ENCODE results near the gene OSBPL5.

The OSBPL5 gene

DNA sequence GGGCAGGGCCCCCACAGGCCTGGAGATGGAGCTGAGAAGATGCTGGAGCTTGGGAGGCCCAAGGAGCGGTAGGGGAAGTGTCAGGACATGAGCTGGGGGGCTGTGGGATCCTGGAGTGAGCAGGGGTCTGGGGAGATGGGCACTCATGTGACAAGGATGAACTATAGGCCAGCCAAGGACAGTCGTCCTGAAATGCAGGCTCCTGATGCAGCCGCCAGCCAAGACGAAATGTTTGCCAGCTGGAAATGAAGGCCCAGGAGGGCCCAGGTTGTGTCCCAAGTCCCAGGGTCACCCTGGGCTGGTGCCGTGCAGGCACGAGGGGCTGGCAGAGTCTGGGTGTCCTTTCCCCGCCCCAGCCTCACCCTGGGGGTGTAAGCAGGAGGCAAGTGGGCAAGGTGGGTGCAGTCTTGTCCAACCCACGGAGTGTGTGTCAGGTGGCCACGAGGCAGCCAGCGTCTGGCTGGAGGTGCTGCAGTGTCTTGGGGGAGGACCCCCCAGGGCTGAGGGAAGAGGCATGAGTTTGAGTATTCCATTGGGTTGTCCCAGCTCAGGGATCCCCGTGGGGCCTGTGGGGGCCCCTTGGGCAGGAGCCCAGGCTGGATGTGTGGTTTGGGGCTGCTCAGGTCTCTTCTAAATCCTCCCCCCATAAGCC is 32.1 kb upstream of the OSBPL5 start:
- no peak for DNase-seq (ENCODE audit: low read depth in 2 of 2)

DNA sequence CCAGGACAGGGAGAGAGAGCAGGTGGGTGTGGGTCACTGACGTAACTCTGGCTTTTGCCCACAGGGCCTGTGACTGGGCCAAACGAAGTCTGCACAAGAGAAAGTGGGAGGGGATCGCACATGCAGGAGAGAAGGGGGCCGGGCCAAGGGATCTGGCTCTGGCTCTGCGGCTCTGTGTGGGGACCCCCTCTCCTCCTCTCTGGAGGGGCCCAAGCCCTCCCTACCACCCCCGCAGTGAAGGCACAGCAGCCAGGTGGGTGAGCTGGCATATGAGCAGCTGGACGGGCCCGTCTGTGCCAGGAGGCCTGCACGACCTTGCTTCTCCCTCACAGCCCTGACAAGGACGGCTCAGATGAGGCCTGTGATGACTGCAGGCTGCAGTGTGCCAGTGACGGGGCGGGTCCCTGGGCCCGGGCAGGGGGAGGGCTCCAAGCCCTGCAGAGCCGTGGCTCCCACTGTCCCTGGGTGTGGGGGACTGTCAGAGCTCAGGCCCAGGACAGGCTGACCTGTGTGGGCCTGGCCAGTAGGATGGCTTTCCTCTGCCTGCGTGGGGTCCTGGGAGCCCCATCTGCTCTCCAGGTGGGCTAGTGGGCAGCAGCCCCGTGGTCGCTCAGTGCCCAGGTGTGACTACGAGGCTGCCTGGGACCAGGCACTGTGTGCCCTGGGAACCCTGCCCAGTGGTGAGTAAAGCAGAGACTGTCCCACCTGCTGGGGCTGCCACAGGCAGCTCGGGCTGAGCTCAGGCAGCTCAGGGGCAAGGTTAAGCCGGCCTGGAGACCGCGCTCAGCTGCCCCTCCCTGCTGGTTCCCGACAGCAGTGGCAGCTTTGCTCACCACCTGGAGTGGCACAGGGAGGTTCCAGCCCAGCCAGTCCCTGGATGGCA is 31.3 kb upstream of the OSBPL5 start:
- DNase-seq (ENCODE audit: low read depth in 2 of 2), result no peak

DNA sequence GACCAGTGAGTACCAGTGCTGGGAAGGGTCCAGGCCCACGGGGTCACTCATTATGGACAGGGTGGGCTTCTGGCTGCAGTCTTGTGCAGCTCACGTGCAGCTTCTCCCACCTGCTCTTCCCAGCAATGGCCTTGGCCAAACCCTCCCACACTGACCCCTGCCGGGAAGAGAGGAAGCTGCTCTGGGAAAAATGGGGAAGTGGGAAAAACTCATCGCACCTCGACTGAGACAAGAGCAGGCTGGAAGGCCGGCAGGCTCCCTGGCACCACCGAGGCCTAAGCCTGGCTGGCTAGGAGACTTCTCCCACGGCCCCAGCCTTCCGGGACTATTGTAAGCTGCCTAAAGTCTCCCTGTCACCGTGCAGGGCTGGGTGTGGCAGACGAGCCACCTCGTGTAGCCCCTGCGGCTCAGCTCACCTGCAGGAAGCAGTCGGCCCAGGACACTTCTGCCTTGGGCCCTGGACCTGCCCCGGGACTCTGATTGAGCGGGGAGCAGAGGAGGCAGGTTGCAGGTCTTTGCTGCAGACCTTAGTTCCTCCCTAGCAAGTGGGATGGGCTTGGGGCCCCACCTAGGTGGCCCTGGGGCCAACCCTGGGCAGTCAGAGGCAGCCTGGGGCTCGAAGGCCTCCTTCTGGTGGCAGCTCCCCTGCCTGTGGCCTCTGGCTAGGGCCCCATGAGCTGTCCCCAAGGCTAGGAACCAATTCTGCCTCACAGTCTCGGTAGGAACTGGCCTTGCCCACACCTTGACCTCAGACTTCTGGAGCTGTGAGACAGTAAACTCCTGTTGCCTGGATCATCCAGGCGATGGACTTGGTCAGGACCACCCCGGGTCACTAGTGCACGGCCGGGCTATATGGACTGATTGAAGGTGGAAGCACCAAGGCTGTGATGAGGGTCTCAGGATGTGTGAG is 30.4 kb upstream of the OSBPL5 start:
- no peak for DNase-seq (ENCODE audit: low read depth in 2 of 2)

DNA sequence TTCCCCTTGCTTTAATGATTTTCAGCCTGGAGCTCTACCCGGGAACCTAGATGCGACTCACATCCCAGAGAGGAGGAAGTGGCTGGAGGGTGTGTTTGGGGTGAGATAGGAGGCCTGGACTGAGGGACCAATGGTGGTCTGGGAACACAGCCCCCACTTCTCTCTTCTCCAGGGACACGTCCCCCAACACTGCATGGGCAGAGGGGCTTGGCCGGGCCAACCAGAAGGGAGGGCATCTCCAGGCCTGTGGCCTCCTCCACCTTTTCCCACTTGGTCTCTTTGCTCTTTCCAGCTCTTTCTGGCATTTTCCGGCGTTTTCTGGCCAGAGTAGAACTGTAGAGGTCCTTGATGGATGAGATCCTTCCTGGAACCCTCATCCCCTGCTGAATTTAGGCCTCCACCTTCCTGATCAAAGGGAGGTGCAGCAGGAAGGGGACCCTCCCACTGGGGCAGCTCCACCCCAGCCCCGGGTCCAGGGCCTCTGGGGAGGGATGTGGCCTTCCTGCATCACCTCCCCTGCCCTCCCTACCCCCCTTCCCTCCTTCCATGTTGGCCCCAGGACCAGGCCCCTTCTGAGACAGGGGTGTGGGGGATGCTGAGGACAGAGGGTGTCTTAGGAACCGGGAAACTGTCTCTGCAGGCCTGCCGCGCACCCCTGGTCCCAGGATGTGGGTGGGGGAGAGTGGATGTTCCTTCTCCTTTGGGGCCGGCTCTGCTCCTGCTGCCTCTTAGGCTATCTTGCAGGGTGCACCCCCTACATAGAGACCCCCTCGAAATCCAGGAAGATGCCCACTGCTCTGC is 29.1 kb upstream of the OSBPL5 start:
- no peak for DNase-seq (ENCODE audit: low read depth in 2 of 2)

GRCh38 chr11:3193373-3194015 is 28.4 kb upstream of the OSBPL5 start:
- DNase-seq (ENCODE audit: low read depth in 2 of 2), result no peak

DNA sequence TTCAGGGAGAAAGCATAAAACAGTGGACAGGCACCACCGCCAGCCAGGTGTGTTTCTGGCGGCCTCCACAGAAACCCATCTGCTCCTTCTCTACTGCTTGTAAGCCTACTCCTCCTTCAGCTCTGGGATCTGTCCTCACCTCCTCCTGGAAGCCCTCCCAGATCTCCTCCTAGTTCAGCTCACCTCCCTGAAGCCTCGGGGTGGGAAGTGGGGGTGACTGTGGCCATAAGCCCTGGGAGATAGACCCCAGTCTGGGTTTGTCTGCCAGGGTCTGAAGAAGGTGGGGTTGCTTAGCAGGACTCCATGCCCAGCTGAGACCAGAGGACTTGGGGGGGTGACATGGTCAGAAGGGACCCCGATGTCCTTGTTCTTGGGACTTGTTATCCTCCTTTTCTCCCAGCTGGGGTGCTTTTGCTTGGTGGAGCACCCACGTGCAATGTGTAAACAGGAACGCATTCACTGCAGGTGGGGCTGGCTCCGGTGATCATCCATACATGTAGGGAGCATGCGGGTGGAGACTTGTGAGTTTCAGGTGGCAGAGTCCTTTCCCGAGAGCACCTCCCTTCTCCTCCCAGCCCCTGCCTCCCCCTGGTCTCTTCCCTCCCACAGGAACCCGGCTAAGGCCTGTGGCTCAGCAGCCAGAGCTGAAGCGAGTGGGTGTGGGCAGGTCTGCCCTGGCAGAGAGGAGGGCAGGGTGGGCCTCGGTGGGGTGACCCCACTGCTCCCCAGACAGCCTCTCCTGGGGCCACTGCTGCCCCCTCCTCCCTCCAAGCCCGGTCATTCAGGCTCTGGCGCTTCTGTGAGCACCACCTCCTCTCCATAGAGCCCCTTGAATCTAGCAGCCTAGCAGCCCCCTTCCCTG is 27.6 kb upstream of the OSBPL5 start:
- no peak for DNase-seq (ENCODE audit: low read depth in 2 of 2)

DNA sequence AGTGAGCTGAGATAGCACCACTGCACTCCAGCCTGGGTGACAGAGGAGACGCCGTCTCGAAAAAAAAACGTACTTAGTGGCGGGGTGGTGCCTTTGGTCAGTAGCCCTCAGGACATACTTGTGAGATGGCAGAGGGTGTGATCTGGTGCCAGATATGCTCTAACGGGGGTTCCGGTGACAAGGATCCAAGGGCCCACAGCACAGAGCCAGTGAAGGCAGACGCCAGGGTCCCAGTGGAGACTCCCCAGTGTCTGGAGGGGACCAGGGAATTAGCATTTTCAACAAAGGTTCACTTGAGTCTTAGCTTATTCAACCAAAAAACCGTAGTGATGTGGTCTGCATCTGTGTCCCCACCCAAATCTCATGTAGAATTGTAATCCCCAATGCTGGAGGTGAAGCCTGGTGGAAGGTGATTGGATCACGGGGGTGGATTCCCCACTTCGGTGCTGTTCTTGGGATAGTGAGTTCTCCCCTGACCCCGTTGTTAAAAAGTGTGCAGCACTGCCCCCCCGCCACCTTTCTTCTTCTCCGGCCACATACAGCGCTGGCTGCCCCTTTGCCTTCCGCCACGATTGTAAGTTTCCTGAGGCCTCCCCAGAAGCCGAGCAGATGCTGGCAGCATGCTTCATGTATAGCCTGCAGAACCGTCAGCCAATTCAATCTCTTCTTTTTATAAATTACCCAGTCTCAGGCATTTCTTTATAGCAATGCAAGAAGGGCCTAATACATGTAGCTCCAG is 26.6 kb upstream of the OSBPL5 start:
- no peak for DNase-seq (ENCODE audit: low read depth in 2 of 2)

GRCh38 chr11:3190600-3190999 is 25.5 kb upstream of the OSBPL5 start:
- DNase-seq (ENCODE audit: low read depth in 2 of 2), result no peak

- no peak for DNase-seq (ENCODE audit: low read depth in 2 of 2)
Observed at GRCh38 chr11:3189886-3190583, 24.9 kb upstream of the OSBPL5 start.

- DNase-seq (ENCODE audit: low read depth in 2 of 2), result no peak
Observed at GRCh38 chr11:3189196-3189843, 24.2 kb upstream of the OSBPL5 start.

DNA sequence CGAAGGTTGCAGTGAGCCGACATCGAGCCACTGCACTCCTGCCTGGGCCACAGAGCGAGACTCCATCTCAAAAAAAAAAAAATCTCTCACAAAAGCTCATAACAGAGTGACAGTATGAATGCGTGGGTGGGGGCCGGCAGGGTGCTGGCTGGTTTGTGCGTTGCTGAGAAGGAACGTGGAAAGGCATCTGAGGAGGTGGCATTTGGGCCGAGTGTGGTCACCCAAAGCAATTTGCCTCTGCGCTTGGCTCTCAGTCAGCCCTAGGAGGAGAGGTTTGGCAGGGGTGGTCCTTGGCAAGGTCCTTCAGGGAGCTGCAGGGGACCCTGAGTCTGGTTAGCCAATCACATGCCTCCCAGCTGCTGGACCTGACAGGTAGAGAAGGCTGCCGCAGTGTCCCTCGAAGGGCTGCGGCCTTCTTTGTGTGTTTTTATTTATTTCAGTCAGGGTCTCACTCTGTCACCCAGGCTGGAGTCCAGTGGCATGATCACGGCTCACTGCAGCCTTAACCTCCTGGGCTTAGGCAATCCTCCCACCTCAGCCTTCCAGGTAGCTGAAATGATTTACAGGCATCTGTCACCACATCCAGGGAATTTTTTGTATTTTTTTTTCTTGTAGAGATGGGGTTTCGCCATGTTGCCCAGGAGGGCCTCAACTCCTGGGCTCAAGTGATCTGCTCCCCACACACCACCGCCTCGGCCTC is 23.5 kb upstream of the OSBPL5 start:
- DNase-seq (ENCODE audit: low read depth in 2 of 2), result no peak

DNA sequence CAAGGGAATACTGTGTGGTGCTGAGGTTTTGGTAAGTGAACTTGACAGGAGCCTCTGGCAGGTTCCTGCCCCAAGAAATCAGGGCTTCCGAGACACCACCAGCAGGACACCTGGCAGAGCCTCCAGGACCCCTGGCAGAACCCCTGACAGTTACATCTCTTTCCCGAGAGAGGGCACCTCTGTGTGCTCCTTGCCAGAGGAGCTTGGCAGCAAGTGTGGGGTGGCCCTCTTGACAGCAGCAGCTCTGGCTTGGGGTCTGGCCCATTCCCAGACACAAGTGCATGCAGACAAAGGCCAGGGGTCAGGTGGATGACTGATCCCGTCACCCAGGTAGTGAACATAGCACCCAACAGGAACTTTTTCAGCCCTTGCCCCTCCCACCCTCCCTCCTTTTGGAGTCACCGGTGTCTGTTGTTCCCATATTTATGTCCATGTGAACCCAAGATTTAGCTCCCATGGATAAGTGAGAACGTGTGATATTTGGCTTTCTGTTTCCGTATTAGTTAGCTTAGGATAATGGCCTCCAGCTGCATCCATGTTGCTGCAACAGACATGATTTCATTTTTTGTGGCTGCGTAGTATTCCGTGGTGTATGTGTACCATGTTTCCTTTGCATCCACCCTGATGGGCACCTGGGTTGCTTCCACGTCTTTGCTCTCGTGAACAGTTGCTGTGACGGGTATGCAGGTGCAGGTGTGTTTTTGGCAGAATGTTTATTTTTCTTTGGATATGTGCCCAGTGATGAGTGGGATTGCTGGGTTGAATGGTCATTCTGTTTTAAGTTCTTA is 21.2 kb upstream of the OSBPL5 start:
- no peak for DNase-seq (ENCODE audit: low read depth in 2 of 2)

DNA sequence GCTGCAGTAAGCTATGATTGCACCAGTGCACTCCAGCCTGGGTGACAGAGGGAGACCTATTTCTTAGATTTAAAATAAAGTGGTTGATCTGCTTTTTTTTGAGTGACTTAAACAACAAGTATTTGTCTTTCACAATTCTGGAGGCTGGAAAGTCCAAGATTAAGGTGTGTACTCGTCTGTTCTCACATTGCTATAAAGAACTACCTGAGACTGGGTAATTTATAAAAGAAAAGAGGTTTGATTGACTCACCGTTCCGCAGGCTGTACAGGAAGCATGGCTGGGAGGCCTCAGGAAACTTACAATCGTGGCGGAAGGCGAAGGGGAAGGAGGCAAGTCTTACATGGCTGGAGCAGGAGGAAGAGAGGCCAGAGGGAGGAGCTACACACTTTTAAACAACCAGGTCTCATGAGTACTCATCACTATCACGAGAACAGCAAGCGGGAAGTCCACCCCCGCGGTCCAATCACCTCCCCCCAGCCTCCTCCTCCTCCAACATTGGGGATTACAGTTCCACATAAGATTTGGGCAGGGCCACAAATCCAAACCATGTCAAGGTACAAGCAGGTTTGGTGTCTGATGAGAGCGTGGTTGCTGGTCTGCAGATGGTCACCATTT is 19.7 kb upstream of the OSBPL5 start:
- no peak for DNase-seq (ENCODE audit: low read depth in 2 of 2)

DNA sequence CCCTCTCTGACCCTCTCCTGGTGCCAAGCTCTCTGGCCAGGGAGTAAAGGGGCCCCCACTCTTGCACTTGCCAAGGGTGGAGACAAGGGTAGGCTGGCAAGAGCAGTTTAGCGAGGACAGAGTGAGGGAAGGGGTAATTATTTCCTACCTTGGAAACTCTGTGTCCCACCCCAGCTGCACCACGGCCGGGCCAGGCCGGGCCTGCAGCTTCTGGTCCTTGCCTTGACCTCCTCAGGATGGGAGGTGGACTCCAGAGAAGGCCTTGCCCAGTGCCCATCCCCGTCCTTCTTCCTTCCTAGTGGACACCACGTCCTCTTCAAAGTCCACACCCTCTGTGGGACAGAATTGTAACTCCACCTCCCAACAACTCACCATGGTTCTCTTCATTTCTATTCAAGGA is 18.4 kb upstream of the OSBPL5 start:
- no peak for DNase-seq (ENCODE audit: low read depth in 2 of 2)

- no peak for DNase-seq (ENCODE audit: low read depth in 2 of 2)
Observed at GRCh38 chr11:3182462-3182852, 17.3 kb upstream of the OSBPL5 start.

DNA sequence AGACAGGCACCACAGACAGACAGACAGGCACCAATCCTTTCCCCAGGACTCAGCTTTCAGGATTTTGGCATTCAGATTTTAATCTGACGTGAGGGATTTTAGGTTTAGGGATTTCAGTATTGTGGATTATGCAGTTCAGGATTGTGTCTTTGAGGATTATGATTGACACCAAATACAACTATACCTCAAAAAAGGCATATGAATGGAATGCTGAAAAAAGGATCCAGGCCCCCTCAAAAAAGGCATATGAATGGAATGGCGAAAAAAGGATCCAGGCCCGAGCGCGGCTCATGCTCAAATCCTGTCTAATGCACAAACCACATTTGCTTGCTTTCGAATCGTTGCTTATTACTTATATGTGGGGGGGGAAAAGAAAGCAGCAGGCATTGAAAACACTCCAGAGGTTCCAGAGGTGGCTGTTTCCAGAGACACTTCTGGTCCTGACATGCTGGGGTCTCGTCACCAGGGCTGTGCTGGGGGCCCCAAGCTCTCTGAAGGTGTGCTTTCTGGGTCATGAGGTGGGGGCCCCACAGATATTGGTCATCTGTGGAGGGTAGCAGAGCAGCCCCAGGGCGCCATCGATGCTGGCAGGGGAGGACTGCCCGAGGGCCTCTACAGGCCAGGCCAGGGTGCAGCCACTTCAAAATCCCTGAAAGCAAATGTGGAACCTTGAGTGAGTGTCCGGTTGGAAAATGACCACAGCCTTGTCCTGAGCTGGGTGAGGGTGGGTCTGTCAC is 16.8 kb upstream of the OSBPL5 start:
- no peak for DNase-seq (ENCODE audit: low read depth in 2 of 2)

Data from stimulated activated CD4-positive, alpha-beta T cell treated with anti-CD3 and anti-CD28 coated beads, Interleukin-1b, Interleukin-23, amount 100 ng/mL, for 4 hours (primary cell).